A549 (cell line): ENCODE measurements around the gene CEP19. TPM values are rescaled to one million over a fixed set of nuclear protein-coding genes. Genes with fewer than 3 reads are reported as not detected.
"Not testable (repeated sequence)": the region's sequence is repeated elsewhere in the genome, so short reads cannot be mapped to it uniquely, and the experiment has no call there.

Experiments
- ATAC-seq, 2 experiments: fragments of 200-7000 bp in 1 of 2; fragments of >200 bp in 1 of 2; cut with Nextera tagmentation in 1 of 2; cut with Tn5 transposase in 1 of 2; 3 replicates each; pipeline versions ENCODE4 v1.8.0 to v1.9.1; 2018 to 2020; ENCODE audit warnings: mild to moderate bottlenecking in 1 of 2, moderate library complexity in 1 of 2
- CTCF ChIA-PET: fragments of 300-600 bp; sonication (Branson Sonifier 250); formaldehyde crosslinking; extraction: SDS; loops from one replicate; lab custom pipeline; 2021; ENCODE audit warnings: antibody characterized with exemption, inconsistent platforms; lab: Yijun Ruan, JAX
- POLR2A ChIA-PET: fragments of 350-600 bp; formaldehyde crosslinking; extraction: SDS; loops from one replicate; lab custom pipeline; 2021; ENCODE audit warnings: antibody characterized with exemption, inconsistent platforms; lab: Yijun Ruan, JAX
- DNase-seq, 2 experiments: peaks; one replicate each; pipeline versions ENCODE4 v3.0.0 to v3.0.0-alpha.2; 2011 to 2016; ENCODE audit warnings: low read depth in 1 of 2, low spot score in 1 of 2
- FAIRE-seq: peaks from 2 replicates; lab custom pipeline; 2011; peaks lifted over from hg19 to GRCh38; lab: Jason Lieb, UNC
- H3K27ac ChIP-seq, 2 experiments: fragments of >200 bp; sonication (Bioruptor Twin); formaldehyde crosslinking; 3 replicates each; pipeline ENCODE4 v1.5.1; 2016 to 2017
- H3K4me1 ChIP-seq: fragments of >200 bp; sonication (Bioruptor Twin); formaldehyde crosslinking; 3 replicates; pipeline ENCODE4 v1.6.1; 2016
- H3K4me2 ChIP-seq: fragments of >200 bp; sonication (Bioruptor Twin); formaldehyde crosslinking; 3 replicates; pipeline ENCODE4 v1.6.1; 2016
- H3K4me3 ChIP-seq: fragments of >200 bp; sonication (Bioruptor Twin); formaldehyde crosslinking; 3 replicates; pipeline ENCODE4 v1.5.1; 2016
- H3K9me3 ChIP-seq: fragments of >200 bp; sonication (Bioruptor Twin); formaldehyde crosslinking; 3 replicates; pipeline ENCODE4 v1.6.1; 2016
- ATOH8 ChIP-seq: fragments of 250-450 bp; sonication (Bioruptor Pico); IDR thresholded peaks from 2 replicates; pipeline ENCODE4 v1.5.0; 2020; ENCODE audit warnings: low read depth, mild to moderate bottlenecking, moderate library complexity
- BCL3 ChIP-seq: fragments of >200 bp; sonication (Bioruptor Twin); formaldehyde crosslinking; IDR thresholded peaks from 3 replicates; pipeline ENCODE4 v1.6.1; 2016
- CBX2 ChIP-seq: fragments of 200-600 bp; sonication (generic); IDR thresholded peaks from 2 replicates; pipeline ENCODE4 v1.6.1; 2016; ENCODE audit warnings: low read depth, mild to moderate bottlenecking, borderline replicate concordance
- CBX8 ChIP-seq: fragments of 200-600 bp; sonication (generic); IDR thresholded peaks from 2 replicates; pipeline ENCODE4 v1.6.1; 2016
- CHD2 ChIP-seq: fragments of 150-350 bp; IDR thresholded peaks from 2 replicates; pipeline ENCODE4 v1.6.1; 2014; ENCODE audit warnings: low read length; ENCODE audit not compliant: partially characterized antibody
- EHF ChIP-seq: fragments of 250-450 bp; sonication (Bioruptor Pico); IDR thresholded peaks from 2 replicates; pipeline ENCODE4 v1.5.0; 2020; ENCODE audit warnings: mild to moderate bottlenecking
- ELK1 ChIP-seq: fragments of 150-350 bp; IDR thresholded peaks from 2 replicates; pipeline ENCODE4 v1.6.1; 2014; ENCODE audit warnings: low read depth, mild to moderate bottlenecking, low read length
- EP300 ChIP-seq, 2 experiments: fragments of >200 bp; sonication (Bioruptor Twin); formaldehyde crosslinking; IDR thresholded peaks; 2 replicates in 1 of 2; 3 replicates in 1 of 2; pipeline ENCODE4 v1.6.1; 2016 to 2017
- FOSB ChIP-seq: fragments of 250-450 bp; sonication (Bioruptor Pico); IDR thresholded peaks from 2 replicates; pipeline ENCODE4 v1.5.0; 2020; ENCODE audit warnings: mild to moderate bottlenecking, moderate library complexity
- HES2 ChIP-seq: fragments of >200 bp; sonication (Bioruptor Twin); formaldehyde crosslinking; IDR thresholded peaks from 2 replicates; pipeline ENCODE4 v1.6.1; 2016
- HMGXB4 ChIP-seq: fragments of 250-450 bp; sonication (Bioruptor Pico); IDR thresholded peaks from 2 replicates; pipeline ENCODE4 v1.5.0; 2021; ENCODE audit warnings: mild to moderate bottlenecking, moderate library complexity, borderline replicate concordance
- JUN ChIP-seq, 2 experiments: fragments of >200 bp; sonication (Bioruptor Twin); formaldehyde crosslinking; IDR thresholded peaks; 2 replicates in 1 of 2; 3 replicates in 1 of 2; pipeline ENCODE4 v1.6.1; 2016 to 2017
- JUNB ChIP-seq: fragments of >200 bp; sonication (Bioruptor Twin); formaldehyde crosslinking; IDR thresholded peaks from 2 replicates; pipeline ENCODE4 v1.6.1; 2016
- MAZ ChIP-seq: fragments of 150-350 bp; IDR thresholded peaks from 2 replicates; pipeline ENCODE4 v1.6.1; 2014; ENCODE audit warnings: antibody characterized with exemption, low read depth, low read length, borderline replicate concordance
- NFE2L2 ChIP-seq: fragments of 150-350 bp; conservative IDR thresholded peaks from 2 replicates; pipeline ENCODE4 v1.6.1; 2014; ENCODE audit warnings: low read length
- NPAS2 ChIP-seq: fragments of 250-450 bp; sonication (Bioruptor Pico); IDR thresholded peaks from 2 replicates; pipeline ENCODE4 v1.8.0; 2022; ENCODE audit warnings: mild to moderate bottlenecking, moderate library complexity, borderline replicate concordance
- PBX3 ChIP-seq: IDR thresholded peaks from 2 replicates; pipeline ENCODE4 v1.6.1; 2012
- PHF8 ChIP-seq: fragments of 200-600 bp; sonication (generic); IDR thresholded peaks from 2 replicates; pipeline ENCODE4 v1.6.1; 2016; ENCODE audit warnings: low read depth, mild to moderate bottlenecking, antibody characterized with exemption, moderate library complexity, borderline replicate concordance
- RCOR1 ChIP-seq: fragments of 150-350 bp; IDR thresholded peaks from 2 replicates; pipeline ENCODE4 v1.6.1; 2014; ENCODE audit warnings: antibody characterized with exemption, low read length, low read depth
- WGBS: methylation state at CpG from one replicate; pipeline ENCODE4 v1.1.6; 2017; ENCODE audit errors: missing lambda C conversion rate; 5-methylcytosine and 5-hydroxymethylcytosine counted together
- polyA plus RNA-seq, 4 experiments: library from polyadenylated mRNA; depleted of rRNA in 3 of 4; stranded (reverse); fragments of >200 nt; fragmentation: RNase III in 1 of 4; extraction: RNeasy Plus Mini Kit Qiagen cat#74134 plus additional on column Dnase treatment in 1 of 4; gene quantifications; 2 replicates in 3 of 4; 3 replicates in 1 of 4; pipeline ENCODE4 v1.2.3, GENCODE V29; 2011 to 2017

Gene CEP19
- polyA plus RNA-seq, 2 of the 4 experiments (the other 2 are of a cell fraction) = 4.5 to 5.3 TPM

- no peaks in the 10 kb centered on the region for H3K9me3 ChIP-seq
- H3K4me2 ChIP-seq = no peak overlapping the region
- DNase-seq (no peak), ATAC-seq (no peak), FAIRE-seq (no peak)
- 0 out of 3 replicates have a peak, but pooled peaks cover 3% of the 10 kb centered on the region for H3K4me1 ChIP-seq
- no peak overlapping the region for H3K4me3 ChIP-seq
- TF ChIP-seq MAZ (no peak), ELK1 (no peak), ATOH8 (CRISPR knock-in tag) (no peak), NFE2L2 (no peak)
- ChIA-PET POLR2A (no interaction called here), CTCF (no interaction called here)
- WGBS = 94% methylated on average over 8 of the region's 8 CpGs
- H3K27ac ChIP-seq = no peak overlapping the region
Observed at GRCh38 chr3:196749125-196749524, 37.1 kb upstream of the CEP19 start.

- POLR2A ChIA-PET, H3K4me2 ChIP-seq, H3K4me1 ChIP-seq, H3K9me3 ChIP-seq, H3K4me3 ChIP-seq, H3K27ac ChIP-seq, ATAC-seq, DNase-seq, FAIRE-seq, CTCF ChIA-PET: not testable (repeated sequence)
- WGBS = 94% methylated on average over 10 of the region's 10 CpGs
Observed at GRCh38 chr3:196743569-196743968, 31.5 kb upstream of the CEP19 start.

GRCh38 chr3:196741249-196741889, 29.3 kb upstream of the CEP19 start:
- Histone ChIP-seq H3K4me2 (peak overlapping the region; percentile 92), H3K4me1 (peaks cover 7% of the 10 kb centered on the region; the same call in 1 of the 3 replicates), H3K4me3 (peak overlapping the region; percentile 70)
- ChIA-PET CTCF (no interaction called here), POLR2A (interaction anchor here (2.3 kb wide), 1 partner anchor 201 kb away, joined by 8 read pairs; the partner anchor contains the start of gene NCBP2)
- WGBS = 11% methylated on average over 5 of the region's 5 CpGs
- no peak for TF ChIP-seq ELK1
- TF ChIP-seq BCL3 = no peak
- TF ChIP-seq FOSB = no peak
- no peak for TF ChIP-seq NPAS2 (CRISPR knock-in tag)
- TF ChIP-seq JUN (IDR thresholded peaks at IDR 0.05) = no peak
- TF ChIP-seq, all 56 proteins: peak for 0
- ATAC-seq (no peak), FAIRE-seq (no peak), DNase-seq (no peak)
- Histone ChIP-seq H3K9me3 (no peaks in the 10 kb centered on the region), H3K27ac (peak overlapping the region; percentile 94 to 95)

GRCh38 chr3:196740481-196741248, 28.6 kb upstream of the CEP19 start:
- peak overlapping the region; percentile 92 for H3K4me2 ChIP-seq
- H3K9me3 ChIP-seq = no peaks in the 10 kb centered on the region
- peak; percentile 38 to 41; a peak in 5 of 6 replicates for ATAC-seq
- peak overlapping the region; percentile 70 for H3K4me3 ChIP-seq
- FAIRE-seq = no peak
- peak in 1 of 2 experiments; percentile 15 for DNase-seq
- 2% methylated on average over 30 of the region's 30 CpGs for WGBS
- H3K27ac ChIP-seq = peak overlapping the region; percentile 94 to 95
- ChIA-PET POLR2A (interaction anchor here (0.7 to 2.3 kb wide), 5 partner anchors 10 to 202 kb away, joined by 3 to 13 read pairs (median 8); partner anchors contain the start of genes CEP19, NCBP2, PIGX and SENP5), CTCF (interaction anchor here (1.0 kb wide), 1 partner anchor 29 kb away, joined by 3 read pairs; no protein-coding TSS in a partner anchor)
- H3K4me1 ChIP-seq = peaks cover 7% of the 10 kb centered on the region; the same call in 1 of the 3 replicates
- TF ChIP-seq HES2 (no peak), EHF (CRISPR knock-in tag) (no peak), CBX8 (no peak), EP300 (IDR thresholded peaks at IDR 0.05) (no peak), PBX3 (no peak), CHD2 (no peak), JUNB (no peak), FOSB (no peak), PHF8 (no peak), CBX2 (no peak), RCOR1 (no peak), HMGXB4 (CRISPR knock-in tag) (no peak)
